HG02610 (cell line): Measurements from ENCODE around the gene SNTG2.
"Not testable (repeated sequence)": the region's sequence is repeated elsewhere in the genome, so short reads cannot be mapped to it uniquely, and the experiment has no call there.

Experiments used
- ATAC-seq: cut with Tn5 transposase; IDR thresholded peaks from one replicate; pipeline ENCODE4 v1.9.1; 2021; ENCODE audit warnings: mild to moderate bottlenecking, moderate library complexity; ENCODE audit not compliant: unreplicated experiment

The SNTG2 gene

GRCh38 chr2:1088940-1089339, 138.3 kb downstream of the SNTG2 start:
- ATAC-seq = no peak

GRCh38 chr2:1091895-1092585, 141.4 kb downstream of the SNTG2 start:
- no peak for ATAC-seq

DNA sequence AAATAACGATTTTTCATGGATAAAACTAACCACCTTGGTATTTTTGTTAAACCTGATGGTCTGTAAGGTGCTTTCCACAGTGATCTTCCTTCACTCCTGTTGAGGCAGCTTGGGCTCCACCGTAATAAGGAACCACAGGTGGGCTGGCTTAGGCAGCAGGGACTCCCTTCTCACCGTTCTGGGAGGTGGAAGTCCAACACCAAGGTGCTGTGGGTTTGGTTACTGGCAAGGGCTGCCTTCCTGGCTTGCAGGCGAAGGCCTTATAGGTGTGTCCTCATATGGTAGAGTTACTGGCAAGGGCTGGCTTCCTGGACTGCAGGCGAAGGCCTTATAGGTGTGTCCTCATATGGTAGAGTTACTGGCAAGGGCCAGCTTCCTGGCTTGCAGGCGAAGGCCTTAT, 143.0 kb downstream of the SNTG2 start:
- not testable (repeated sequence) for ATAC-seq

DNA sequence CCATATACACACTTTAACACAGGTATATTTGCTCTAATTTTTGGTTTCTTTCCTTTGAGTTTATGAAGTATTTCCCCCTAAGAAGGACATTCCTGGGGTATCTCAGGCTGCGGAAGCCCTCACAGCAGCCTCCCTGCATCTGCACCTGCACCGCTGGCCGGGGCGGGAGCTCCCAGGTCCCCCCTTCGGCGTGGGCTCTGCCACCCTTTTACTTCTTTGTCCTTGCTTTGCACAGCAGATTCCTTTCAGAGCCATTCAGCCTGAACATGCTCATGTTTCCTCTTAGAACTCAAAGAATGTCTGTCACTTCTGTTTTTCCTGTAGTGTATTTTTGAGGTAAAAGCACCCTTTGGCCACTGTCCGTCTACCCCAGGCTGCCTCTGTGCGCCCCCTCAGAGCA, 146.5 kb downstream of the SNTG2 start:
- no peak for ATAC-seq

GRCh38 chr2:1099418-1099817, 148.8 kb downstream of the SNTG2 start:
- no peak for ATAC-seq

DNA sequence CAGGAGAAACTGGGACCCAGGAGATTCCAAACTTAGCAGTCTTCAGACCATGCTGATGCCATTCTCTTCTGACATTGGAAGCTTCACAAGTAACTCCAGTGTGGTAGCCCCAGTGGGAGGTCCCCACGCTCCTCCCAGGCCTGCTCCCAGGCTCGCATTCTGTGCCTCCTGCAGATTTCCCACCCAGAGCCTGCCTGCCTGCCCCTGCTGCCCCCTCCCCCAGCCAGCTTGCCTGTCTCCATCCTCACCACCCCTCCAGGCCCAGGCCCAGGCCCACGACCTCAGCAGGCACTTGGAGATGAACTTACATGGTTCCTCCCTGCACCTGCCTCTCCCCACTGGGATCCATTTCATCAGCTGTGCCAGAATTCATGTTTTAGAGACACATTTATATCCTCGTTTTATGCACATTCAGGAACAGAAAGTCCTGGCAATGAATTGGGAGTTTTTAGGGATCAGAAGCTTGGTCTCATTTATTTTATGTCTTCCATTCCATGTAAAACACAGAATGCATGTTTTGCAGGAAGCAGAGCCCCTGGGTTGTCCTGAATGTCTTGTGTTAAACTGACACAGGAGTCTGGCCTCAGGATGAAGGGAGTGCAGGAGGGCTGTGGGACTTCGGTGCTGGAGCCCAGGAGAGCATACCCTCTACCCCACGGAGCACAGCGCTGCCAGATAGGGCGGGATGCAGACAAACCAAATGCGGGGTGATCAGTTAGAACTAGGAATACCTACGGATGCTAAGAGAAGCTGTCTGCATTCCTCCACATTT, 150.5 kb downstream of the SNTG2 start:
- ATAC-seq = no peak

GRCh38 chr2:1101982-1102590, 151.4 kb downstream of the SNTG2 start:
- no peak for ATAC-seq

- no peak for ATAC-seq
Observed at GRCh38 chr2:1104364-1104763, 153.7 kb downstream of the SNTG2 start.

DNA sequence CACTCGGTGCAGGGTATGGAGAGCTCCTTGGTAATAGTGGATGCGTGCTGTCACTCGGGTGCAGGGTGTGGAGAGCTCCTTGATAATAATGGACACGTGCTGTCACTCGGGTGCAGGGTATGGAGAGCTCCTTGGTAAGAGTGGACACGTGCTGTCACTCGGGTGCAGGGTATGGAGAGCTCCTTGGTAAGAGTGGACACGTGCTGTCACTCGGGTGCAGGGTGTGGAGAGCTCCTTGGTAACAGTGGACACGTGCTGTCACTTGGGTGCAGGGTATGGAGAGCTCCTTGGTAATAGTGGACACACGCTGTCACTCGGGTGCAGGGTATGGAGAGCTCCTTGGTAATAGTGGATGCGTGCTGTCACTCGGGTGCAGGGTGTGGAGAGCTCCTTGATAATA, 155.7 kb downstream of the SNTG2 start:
- ATAC-seq = not testable (repeated sequence)

DNA sequence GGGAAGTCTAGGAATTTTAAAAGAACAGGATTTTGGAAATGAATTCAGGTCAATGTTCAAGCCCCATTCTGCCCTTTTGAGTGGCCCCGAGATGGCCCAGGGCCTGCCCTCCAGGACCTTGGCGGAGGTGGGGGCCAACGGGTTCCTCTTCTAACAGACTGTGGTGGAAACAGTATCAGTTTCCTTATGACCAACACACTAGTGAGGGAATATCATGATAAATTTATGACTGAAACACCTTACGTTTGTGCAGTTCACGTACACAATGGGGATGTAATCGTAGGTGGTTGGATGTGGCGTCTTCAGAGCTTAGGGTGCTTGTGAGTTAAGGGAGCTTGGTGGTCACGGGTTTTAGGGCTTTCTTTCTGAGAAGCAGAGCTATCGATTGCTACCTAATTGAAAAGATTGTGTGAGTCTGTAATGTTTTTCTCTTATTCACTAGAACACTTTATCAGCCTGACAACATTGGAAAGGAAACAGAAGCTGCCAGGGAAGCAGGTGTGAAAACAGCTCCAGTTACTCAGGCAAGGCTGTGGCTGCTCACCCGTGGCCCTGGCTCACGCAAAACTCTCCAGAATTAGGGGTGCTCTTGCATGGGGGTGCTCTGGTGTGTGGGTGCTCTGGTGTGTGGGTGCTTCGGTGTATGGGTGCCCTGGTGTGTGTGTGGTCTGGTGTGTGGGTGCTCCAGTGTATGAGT, 165.3 kb downstream of the SNTG2 start:
- ATAC-seq = no peak

DNA sequence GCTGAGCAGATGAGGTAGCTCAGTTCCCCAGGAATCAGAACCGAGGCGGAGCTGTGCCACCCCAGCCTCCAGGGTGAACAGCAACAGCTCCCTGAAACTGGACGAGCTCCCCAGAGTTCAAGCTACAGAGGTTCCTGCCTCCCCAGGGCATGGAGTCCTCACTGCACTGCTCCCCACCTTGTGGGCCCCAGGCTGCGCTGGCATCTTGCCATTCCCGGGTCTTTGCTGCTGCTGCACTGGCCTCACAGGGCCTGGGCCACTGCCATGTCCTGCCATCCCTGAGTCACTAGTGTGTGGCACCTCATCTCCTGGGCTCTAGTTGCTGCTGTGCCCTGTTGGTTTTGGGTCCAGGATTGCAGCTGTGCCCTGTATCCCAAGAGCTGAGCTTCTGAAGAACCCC, 166.9 kb downstream of the SNTG2 start:
- no peak for ATAC-seq

DNA sequence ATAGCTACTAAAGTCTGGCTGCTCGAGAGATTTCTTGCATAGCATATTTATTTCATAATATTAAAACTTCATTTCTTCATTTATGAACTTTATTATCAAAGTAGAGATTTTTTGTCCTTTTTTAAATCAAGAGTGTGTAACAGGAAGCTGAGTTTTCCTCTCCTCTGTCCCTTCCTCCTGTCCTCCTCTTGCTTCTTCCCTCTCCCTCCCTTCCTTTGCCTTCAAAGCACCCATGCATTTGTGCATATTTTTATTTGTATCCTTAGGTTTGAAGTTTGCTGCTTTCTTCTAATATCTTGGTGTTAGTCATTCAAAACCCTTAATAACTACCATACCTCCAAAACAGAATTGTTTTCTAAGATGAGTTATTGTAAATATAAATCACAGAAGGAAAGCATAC, 174.6 kb downstream of the SNTG2 start:
- ATAC-seq = no peak

- no peak for ATAC-seq
Observed at GRCh38 chr2:1125633-1126370, 175.2 kb downstream of the SNTG2 start.

- ATAC-seq = no peak
Observed at GRCh38 chr2:1129982-1130381, 179.3 kb downstream of the SNTG2 start.

- no peak for ATAC-seq
Observed at GRCh38 chr2:1130922-1131321, 180.3 kb downstream of the SNTG2 start.

- ATAC-seq = no peak
Observed at GRCh38 chr2:1132328-1132969, 181.8 kb downstream of the SNTG2 start.

- ATAC-seq = not testable (repeated sequence)
Observed at GRCh38 chr2:1133896-1134295, 183.2 kb downstream of the SNTG2 start.

DNA sequence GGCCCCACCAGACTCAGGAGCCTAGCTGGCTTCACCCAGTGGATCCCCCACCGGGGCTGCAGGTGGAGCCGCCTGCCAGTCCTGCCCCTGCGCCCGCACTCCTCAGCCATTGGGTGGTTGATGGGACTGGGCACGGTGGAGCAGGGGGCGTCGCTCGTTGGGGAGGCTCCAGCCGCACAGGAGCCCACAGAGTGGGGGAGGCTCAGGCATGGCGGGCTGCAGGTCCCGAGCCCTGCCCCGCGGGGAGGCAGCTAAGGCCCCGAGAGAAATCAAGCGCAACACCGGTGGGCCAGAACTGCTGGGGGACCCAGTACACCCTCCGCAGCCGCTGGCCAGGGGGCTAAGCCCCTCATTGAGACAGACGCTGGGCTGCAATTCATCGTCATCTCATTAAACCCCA, 184.0 kb downstream of the SNTG2 start:
- no peak for ATAC-seq

DNA sequence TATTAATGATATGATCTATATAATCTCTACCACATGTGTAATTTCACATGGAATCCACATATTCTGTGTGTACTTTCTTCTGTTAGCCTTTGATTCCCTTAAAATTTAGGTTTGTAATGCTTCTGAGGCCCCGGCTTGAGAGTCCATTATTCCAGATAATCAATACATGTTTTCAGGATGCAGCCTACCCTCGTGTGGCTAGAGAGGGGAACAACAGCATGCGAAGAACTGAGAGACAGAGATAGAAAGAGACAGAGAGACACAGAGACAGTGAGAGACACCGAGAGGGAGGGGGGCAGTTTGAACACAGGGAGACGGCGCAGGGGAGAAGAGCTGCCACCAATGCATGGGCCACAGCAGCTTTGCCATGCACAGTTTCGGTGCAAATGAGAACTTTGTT, 185.4 kb downstream of the SNTG2 start:
- ATAC-seq = no peak

DNA sequence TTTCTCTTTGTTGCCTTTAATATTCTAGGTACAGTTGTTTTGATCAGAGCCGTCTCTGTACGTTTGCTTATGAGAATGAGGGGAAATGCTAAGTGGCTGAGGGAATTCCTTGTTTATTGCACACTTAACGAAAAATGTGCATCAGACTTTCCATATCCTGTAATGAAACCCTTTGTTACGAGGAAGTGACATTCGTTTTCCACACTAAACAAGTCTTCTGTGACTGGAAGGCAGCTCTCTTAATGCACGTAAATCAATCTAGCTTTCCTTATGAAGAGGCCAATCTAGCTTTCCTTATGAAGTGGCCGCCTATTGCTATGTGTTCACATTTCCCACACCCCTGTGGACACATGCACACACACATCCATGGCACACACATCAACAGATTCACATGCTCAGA, 186.2 kb downstream of the SNTG2 start:
- ATAC-seq = no peak
